Astrocyte (in vitro differentiated cells and primary cell): ENCODE data around the gene ZNF497.

Experiments used
- EZH2 ChIP-seq: IDR thresholded peaks from 2 replicates; pipeline ENCODE4 v1.6.1; 2012; ENCODE audit warnings: mild to moderate bottlenecking, low read length, inconsistent platforms; ENCODE audit not compliant: insufficient read depth
- TF ChIP-seq, protein P1 (sequence below): IDR thresholded peaks from 2 replicates; pipeline ENCODE4 v1.5.1; 2011; ENCODE audit warnings: low read depth, mild to moderate bottlenecking, inconsistent platforms, low read length, moderate library complexity; ENCODE audit not compliant: insufficient read depth

DNA sequence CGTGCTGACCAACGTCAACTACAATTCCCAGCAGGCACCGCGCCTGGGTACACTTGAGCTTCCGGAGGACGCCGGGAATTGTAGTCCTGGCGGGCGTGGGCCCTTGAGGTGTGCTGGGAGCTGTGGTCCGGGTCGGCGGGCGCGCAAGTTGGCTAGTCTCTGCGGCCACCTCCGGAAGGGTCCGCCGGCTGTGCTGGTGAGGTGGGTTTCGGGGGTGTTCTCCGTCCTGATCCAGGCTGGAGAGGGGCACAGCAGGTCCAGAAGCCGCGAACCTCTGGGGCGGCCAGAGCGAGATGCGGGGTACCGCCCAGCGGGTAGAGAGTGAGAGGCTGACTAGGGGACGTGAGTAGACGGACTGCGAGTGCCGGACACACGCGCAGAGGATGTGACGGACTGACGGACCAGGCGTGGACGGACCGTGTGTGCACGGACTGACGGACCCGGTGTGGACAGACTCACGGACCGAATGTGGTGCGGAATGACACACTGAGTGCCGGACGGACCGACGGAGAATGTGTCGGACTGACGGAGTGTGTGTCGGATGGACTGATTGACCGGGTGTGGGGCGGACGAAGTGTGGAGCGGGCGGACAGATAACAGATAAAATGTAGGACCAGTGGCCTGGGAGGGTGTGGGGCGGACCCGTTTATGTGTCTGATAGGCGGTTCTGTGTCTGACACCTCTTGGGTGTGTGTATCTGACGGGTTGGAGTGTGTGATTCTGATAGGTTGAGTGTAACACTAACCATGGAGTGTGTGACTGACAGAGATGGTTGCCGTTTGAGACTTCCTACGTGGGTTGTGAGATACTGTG is 35.4 kb downstream of the ZNF497 start, which contains the start of gene ZSCAN22:
- TF ChIP-seq, protein P1, sequence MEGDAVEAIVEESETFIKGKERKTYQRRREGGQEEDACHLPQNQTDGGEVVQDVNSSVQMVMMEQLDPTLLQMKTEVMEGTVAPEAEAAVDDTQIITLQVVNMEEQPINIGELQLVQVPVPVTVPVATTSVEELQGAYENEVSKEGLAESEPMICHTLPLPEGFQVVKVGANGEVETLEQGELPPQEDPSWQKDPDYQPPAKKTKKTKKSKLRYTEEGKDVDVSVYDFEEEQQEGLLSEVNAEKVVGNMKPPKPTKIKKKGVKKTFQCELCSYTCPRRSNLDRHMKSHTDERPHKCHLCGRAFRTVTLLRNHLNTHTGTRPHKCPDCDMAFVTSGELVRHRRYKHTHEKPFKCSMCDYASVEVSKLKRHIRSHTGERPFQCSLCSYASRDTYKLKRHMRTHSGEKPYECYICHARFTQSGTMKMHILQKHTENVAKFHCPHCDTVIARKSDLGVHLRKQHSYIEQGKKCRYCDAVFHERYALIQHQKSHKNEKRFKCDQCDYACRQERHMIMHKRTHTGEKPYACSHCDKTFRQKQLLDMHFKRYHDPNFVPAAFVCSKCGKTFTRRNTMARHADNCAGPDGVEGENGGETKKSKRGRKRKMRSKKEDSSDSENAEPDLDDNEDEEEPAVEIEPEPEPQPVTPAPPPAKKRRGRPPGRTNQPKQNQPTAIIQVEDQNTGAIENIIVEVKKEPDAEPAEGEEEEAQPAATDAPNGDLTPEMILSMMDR: no peak
- no peak for TF ChIP-seq EZH2
